HepG2 (cell line): ENCODE measurements around the gene RHOD. TPM values are rescaled to one million over a fixed set of nuclear protein-coding genes. Genes with fewer than 3 reads are reported as not detected.

ENCODE experiments used
- CBX1 ChIP-seq: IDR thresholded peaks from one replicate; pipeline ENCODE4 v1.6.1; 2016; ENCODE audit warnings: antibody characterized with exemption, low read depth
- CC2D1A ChIP-seq: sonication (generic); formaldehyde crosslinking; IDR thresholded peaks from 2 replicates; pipeline ENCODE4 v1.8.1; 2023; ENCODE audit warnings: mild to moderate bottlenecking, missing genetic modification reagents
- GABPB1 ChIP-seq: IDR thresholded peaks from 2 replicates; pipeline ENCODE4 v1.6.1; 2016; ENCODE audit warnings: mild to moderate bottlenecking, missing genetic modification reagents, moderate library complexity, missing compliant biosample characterization
- MBNL3 ChIP-seq: fragments of 250-450 bp; sonication (Bioruptor Pico); conservative IDR thresholded peaks from 2 replicates; pipeline ENCODE4 v1.8.0; 2022; ENCODE audit warnings: mild to moderate bottlenecking, inconsistent platforms
- MED1 ChIP-seq: sonication (generic); formaldehyde crosslinking; IDR thresholded peaks from 2 replicates; pipeline ENCODE4 v1.4.0; 2020; ENCODE audit warnings: missing genetic modification reagents
- RFX1 ChIP-seq: fragments of 450-650 bp; IDR thresholded peaks from 2 replicates; pipeline ENCODE4 v1.6.1; 2017
- SNRNP70 ChIP-seq: fragments of 200-400 bp; formaldehyde crosslinking; IDR thresholded peaks from 2 replicates; pipeline ENCODE4 v1.6.1; 2017; ENCODE audit warnings: mild to moderate bottlenecking, low read depth, low read length, moderate library complexity
- SUZ12 ChIP-seq: fragments of 150-350 bp; IDR thresholded peaks from 2 replicates; pipeline ENCODE4 v1.6.1; 2014; ENCODE audit warnings: low read depth, low read length
- TARDBP ChIP-seq: sonication (generic); formaldehyde crosslinking; IDR thresholded peaks from 2 replicates; pipeline ENCODE4 v1.8.0; 2022; ENCODE audit warnings: mild to moderate bottlenecking, missing genetic modification reagents
- TBL1XR1 ChIP-seq: fragments of 150-350 bp; IDR thresholded peaks from 2 replicates; pipeline ENCODE4 v1.6.1; 2014; ENCODE audit warnings: borderline replicate concordance, low read length; ENCODE audit not compliant: partially characterized antibody
- THAP8 ChIP-seq: sonication (generic); formaldehyde crosslinking; IDR thresholded peaks from 2 replicates; pipeline ENCODE4 v1.5.1; 2020; ENCODE audit warnings: missing genetic modification reagents, mild to moderate bottlenecking, borderline replicate concordance
- TMF1 ChIP-seq: sonication (generic); formaldehyde crosslinking; IDR thresholded peaks from 2 replicates; pipeline ENCODE4 v1.8.1; 2022; ENCODE audit warnings: low read depth, missing genetic modification reagents
- TOE1 ChIP-seq: sonication (generic); formaldehyde crosslinking; IDR thresholded peaks from 2 replicates; pipeline ENCODE4 v1.4.0; 2020; ENCODE audit warnings: mild to moderate bottlenecking, missing genetic modification reagents
- TRIM24 ChIP-seq: sonication (generic); formaldehyde crosslinking; IDR thresholded peaks from 2 replicates; pipeline ENCODE4 v1.8.0; 2022; ENCODE audit warnings: mild to moderate bottlenecking, missing genetic modification reagents
- ZBTB42 ChIP-seq: sonication (generic); formaldehyde crosslinking; IDR thresholded peaks from 2 replicates; pipeline ENCODE4 v1.5.0; 2020; ENCODE audit warnings: mild to moderate bottlenecking, missing genetic modification reagents
- ZEB1 ChIP-seq: IDR thresholded peaks from 2 replicates; pipeline ENCODE4 v1.6.1; 2012; ENCODE audit warnings: mild to moderate bottlenecking, low read depth, inconsistent platforms; ENCODE audit not compliant: insufficient replicate concordance
- ZFP37 ChIP-seq: sonication (generic); formaldehyde crosslinking; IDR thresholded peaks from 2 replicates; pipeline ENCODE4 v1.4.0; 2020; ENCODE audit warnings: missing genetic modification reagents, borderline replicate concordance
- ZFP41 ChIP-seq: sonication (generic); formaldehyde crosslinking; IDR thresholded peaks from 2 replicates; pipeline ENCODE4 v1.4.0; 2020; ENCODE audit warnings: mild to moderate bottlenecking, missing genetic modification reagents, borderline replicate concordance
- ZMYM2 ChIP-seq: sonication (generic); formaldehyde crosslinking; IDR thresholded peaks from 2 replicates; pipeline ENCODE4 v1.8.0; 2022; ENCODE audit warnings: mild to moderate bottlenecking, missing genetic modification reagents
- ZNF280B ChIP-seq: sonication (generic); formaldehyde crosslinking; IDR thresholded peaks from 2 replicates; pipeline ENCODE4 v1.5.0; 2020; ENCODE audit warnings: missing genetic modification reagents, mild to moderate bottlenecking, borderline replicate concordance
- ZNF543 ChIP-seq: sonication (generic); formaldehyde crosslinking; IDR thresholded peaks from 2 replicates; pipeline ENCODE4 v1.4.0; 2020; ENCODE audit warnings: mild to moderate bottlenecking, missing genetic modification reagents
- ZNF777 ChIP-seq: sonication (generic); formaldehyde crosslinking; IDR thresholded peaks from 2 replicates; pipeline ENCODE4 v1.4.0; 2020; ENCODE audit warnings: missing genetic modification reagents
- polyA plus RNA-seq, 8 experiments: library from polyadenylated mRNA; depleted of rRNA in 3 of 8; stranded (reverse) in 7 of 8; unstranded in 1 of 8; fragments of >200 nt; fragmentation: Illumina TruSeq in 4 of 8; extraction: Trizol in 4 of 8; gene quantifications; 2 replicates each; pipeline versions ENCODE4 v1.2.1 to v1.2.3, GENCODE V29; 2011 to 2016; ENCODE audit warnings: low read depth in 4 of 8, missing spikeins in 1 of 8, mixed read lengths in 1 of 8; ENCODE audit not compliant: insufficient read depth in 1 of 8
- total RNA-seq, 5 experiments: library from RNA; depleted of rRNA; stranded (reverse); fragments of >200 nt; fragmentation: Illumina TruSeq; extraction: Trizol; gene quantifications; 2 replicates each; pipeline ENCODE4 v1.2.3, GENCODE V29; 2016; ENCODE audit warnings: low read depth in 1 of 5
- TF ChIP-seq, protein P1 (sequence below): fragments of 450-650 bp; IDR thresholded peaks from 2 replicates; pipeline ENCODE4 v1.6.1; 2017; ENCODE audit warnings: mild to moderate bottlenecking
- TF ChIP-seq, protein P2 (sequence below): sonication (generic); formaldehyde crosslinking; IDR thresholded peaks from 2 replicates; pipeline ENCODE4 v1.4.0; 2020; ENCODE audit warnings: missing genetic modification reagents
- TF ChIP-seq, protein P3 (sequence below): sonication (generic); formaldehyde crosslinking; IDR thresholded peaks from 2 replicates; pipeline ENCODE4 v1.8.1; 2023; ENCODE audit warnings: missing genetic modification reagents, inconsistent platforms, borderline replicate concordance

RHOD gene
- total and polyA plus RNA-seq, 2 of the 13 experiments (the other 11 are each of a cell fraction or from before 2014, with no cell fraction given), result 0.27 to 0.98 TPM

DNA sequence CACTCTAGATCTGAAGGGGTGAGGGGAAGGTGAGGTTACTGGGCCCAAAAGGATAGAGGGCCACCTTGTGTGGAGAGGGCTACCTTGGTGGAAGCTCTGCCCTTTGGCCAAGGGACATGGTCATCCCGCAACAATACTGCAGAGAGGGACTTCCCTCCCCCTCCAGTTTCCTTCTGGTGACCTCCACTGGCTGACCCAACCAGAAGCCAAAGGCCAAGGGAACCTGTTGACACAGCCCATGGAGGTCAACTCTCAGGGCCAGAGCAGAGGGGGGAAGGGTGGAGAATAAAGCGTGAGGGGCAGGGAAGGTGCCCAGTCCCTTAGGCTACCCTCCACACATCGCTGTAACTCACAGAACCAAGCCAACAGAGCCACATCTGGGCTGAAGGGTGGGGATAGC, 15.0 kb upstream of the RHOD start (continued):
- TF ChIP-seq TOE1 (no peak), TARDBP (CRISPR knock-in tag) (peak; percentile 46; the same call in 1 of the 2 replicates), ZFP37 (CRISPR knock-in tag) (no peak), GABPB1 (CRISPR knock-in tag) (peak; percentile 22; the same call in 1 of the 2 replicates), ZBTB42 (CRISPR knock-in tag) (no peak), TBL1XR1 (no peak), ZNF280B (CRISPR knock-in tag) (no peak), TRIM24 (CRISPR knock-in tag) (0 out of 2 replicates have a peak, but pooled peaks have one; percentile 62), MED1 (CRISPR knock-in tag) (peak; percentile 37; the same call in 1 of the 2 replicates), ZNF543 (CRISPR knock-in tag) (no peak), SUZ12 (no peak), CC2D1A (CRISPR knock-in tag) (no peak), RFX1 (no peak), ZMYM2 (CRISPR knock-in tag) (no peak), TMF1 (CRISPR knock-in tag) (no peak), SNRNP70 (no peak), MBNL3 (CRISPR knock-in tag) (no peak), ZEB1 (no peak), ZFP41 (no peak), THAP8 (CRISPR knock-in tag) (no peak), CBX1 (no peak), ZNF777 (CRISPR knock-in tag) (no peak)
- TF ChIP-seq, protein P1, sequence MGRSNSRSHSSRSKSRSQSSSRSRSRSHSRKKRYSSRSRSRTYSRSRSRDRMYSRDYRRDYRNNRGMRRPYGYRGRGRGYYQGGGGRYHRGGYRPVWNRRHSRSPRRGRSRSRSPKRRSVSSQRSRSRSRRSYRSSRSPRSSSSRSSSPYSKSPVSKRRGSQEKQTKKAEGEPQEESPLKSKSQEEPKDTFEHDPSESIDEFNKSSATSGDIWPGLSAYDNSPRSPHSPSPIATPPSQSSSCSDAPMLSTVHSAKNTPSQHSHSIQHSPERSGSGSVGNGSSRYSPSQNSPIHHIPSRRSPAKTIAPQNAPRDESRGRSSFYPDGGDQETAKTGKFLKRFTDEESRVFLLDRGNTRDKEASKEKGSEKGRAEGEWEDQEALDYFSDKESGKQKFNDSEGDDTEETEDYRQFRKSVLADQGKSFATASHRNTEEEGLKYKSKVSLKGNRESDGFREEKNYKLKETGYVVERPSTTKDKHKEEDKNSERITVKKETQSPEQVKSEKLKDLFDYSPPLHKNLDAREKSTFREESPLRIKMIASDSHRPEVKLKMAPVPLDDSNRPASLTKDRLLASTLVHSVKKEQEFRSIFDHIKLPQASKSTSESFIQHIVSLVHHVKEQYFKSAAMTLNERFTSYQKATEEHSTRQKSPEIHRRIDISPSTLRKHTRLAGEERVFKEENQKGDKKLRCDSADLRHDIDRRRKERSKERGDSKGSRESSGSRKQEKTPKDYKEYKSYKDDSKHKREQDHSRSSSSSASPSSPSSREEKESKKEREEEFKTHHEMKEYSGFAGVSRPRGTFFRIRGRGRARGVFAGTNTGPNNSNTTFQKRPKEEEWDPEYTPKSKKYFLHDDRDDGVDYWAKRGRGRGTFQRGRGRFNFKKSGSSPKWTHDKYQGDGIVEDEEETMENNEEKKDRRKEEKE, result no peak
- TF ChIP-seq, protein P2, sequence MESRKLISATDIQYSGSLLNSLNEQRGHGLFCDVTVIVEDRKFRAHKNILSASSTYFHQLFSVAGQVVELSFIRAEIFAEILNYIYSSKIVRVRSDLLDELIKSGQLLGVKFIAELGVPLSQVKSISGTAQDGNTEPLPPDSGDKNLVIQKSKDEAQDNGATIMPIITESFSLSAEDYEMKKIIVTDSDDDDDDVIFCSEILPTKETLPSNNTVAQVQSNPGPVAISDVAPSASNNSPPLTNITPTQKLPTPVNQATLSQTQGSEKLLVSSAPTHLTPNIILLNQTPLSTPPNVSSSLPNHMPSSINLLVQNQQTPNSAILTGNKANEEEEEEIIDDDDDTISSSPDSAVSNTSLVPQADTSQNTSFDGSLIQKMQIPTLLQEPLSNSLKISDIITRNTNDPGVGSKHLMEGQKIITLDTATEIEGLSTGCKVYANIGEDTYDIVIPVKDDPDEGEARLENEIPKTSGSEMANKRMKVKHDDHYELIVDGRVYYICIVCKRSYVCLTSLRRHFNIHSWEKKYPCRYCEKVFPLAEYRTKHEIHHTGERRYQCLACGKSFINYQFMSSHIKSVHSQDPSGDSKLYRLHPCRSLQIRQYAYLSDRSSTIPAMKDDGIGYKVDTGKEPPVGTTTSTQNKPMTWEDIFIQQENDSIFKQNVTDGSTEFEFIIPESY (CRISPR knock-in tag), result no peak
- TF ChIP-seq, protein P3, sequence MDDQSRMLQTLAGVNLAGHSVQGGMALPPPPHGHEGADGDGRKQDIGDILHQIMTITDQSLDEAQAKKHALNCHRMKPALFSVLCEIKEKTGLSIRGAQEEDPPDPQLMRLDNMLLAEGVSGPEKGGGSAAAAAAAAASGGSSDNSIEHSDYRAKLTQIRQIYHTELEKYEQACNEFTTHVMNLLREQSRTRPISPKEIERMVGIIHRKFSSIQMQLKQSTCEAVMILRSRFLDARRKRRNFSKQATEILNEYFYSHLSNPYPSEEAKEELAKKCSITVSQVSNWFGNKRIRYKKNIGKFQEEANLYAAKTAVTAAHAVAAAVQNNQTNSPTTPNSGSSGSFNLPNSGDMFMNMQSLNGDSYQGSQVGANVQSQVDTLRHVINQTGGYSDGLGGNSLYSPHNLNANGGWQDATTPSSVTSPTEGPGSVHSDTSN (CRISPR knock-in tag), result no peak
